IMR-90 (cell line): ENCODE results near the gene FBRS. TPM values are rescaled to one million over a fixed set of nuclear protein-coding genes. Genes with fewer than 3 reads are reported as not detected.

Experiments
- ATAC-seq: fragments of 200-7000 bp; cut with Tn5 transposase; 2 replicates; pipeline ENCODE4 v1.9.1; 2020; ENCODE audit warnings: low read depth, mild to moderate bottlenecking, moderate library complexity
- BruUV-seq: library from RNA; stranded (reverse); fragments of 400-500 nt; replicated peaks from 2 replicates; lab custom pipeline; 2021; lab: Mats Ljungman, UMichigan
- CTCF ChIA-PET: fragments of 300-600 bp; formaldehyde crosslinking; extraction: SDS; loops from one replicate; lab custom pipeline; 2021; ENCODE audit warnings: antibody characterized with exemption; lab: Yijun Ruan, JAX
- POLR2A ChIA-PET: fragments of 300-600 bp; sonication (Branson Sonifier 250); formaldehyde crosslinking; loops from one replicate; lab custom pipeline; 2022; ENCODE audit warnings: antibody characterized with exemption; ENCODE audit not compliant: unreplicated experiment; lab: Charles Lee
- DNase-seq: peaks from one replicate; pipeline ENCODE4 v3.0.0; 2013
- H2AFZ ChIP-seq: replicated peaks from 2 replicates; pipeline ENCODE3; 2013; ENCODE audit warnings: low read length, mild to moderate bottlenecking; ENCODE audit not compliant: poor library complexity
- H2AK5ac ChIP-seq: 2 replicates; pipeline ENCODE4 v1.6.1; 2013; ENCODE audit warnings: low read depth, low read length, inconsistent platforms
- H2AK9ac ChIP-seq: replicated peaks from 2 replicates; pipeline ENCODE3; 2013; ENCODE audit warnings: mild to moderate bottlenecking, low read depth, low read length, moderate library complexity; ENCODE audit not compliant: poor library complexity
- H2BK120ac ChIP-seq: 2 replicates; pipeline ENCODE4 v1.6.1; 2013; ENCODE audit warnings: low read depth, low read length, inconsistent platforms
- H2BK15ac ChIP-seq: 3 replicates; pipeline ENCODE4 v1.6.1; 2013; ENCODE audit warnings: low read depth, low read length, inconsistent platforms
- H2BK20ac ChIP-seq: 2 replicates; pipeline ENCODE4 v1.6.1; 2013; ENCODE audit warnings: low read depth, mild to moderate bottlenecking, inconsistent platforms, low read length, moderate library complexity
- H2BK5ac ChIP-seq: 2 replicates; pipeline ENCODE4 v1.6.1; 2013; ENCODE audit warnings: mild to moderate bottlenecking, low read depth, low read length, inconsistent platforms; ENCODE audit not compliant: poor library complexity, severe bottlenecking
- H3K14ac ChIP-seq: replicated peaks from 2 replicates; pipeline ENCODE4 v1.6.1; 2013; ENCODE audit warnings: low read depth, low read length, inconsistent platforms
- H3K18ac ChIP-seq: 2 replicates; pipeline ENCODE4 v1.6.1; 2013; ENCODE audit warnings: low read depth, low read length, control low read depth
- H3K23ac ChIP-seq: 2 replicates; pipeline ENCODE4 v1.6.1; 2013; ENCODE audit warnings: low read depth, low read length, inconsistent platforms
- H3K27ac ChIP-seq: 2 replicates; pipeline ENCODE4 v1.5.1; 2013; ENCODE audit warnings: mild to moderate bottlenecking, control low read depth, low read length; ENCODE audit not compliant: insufficient read depth
- H3K27me3 ChIP-seq: 2 replicates; pipeline ENCODE4 v1.6.1; 2013; ENCODE audit warnings: low read length; ENCODE audit not compliant: control insufficient read depth, insufficient read depth
- H3K36me3 ChIP-seq: 2 replicates; pipeline ENCODE4 v1.6.1; 2013; ENCODE audit warnings: low read length, mixed read lengths; ENCODE audit not compliant: control insufficient read depth, insufficient read depth
- H3K4ac ChIP-seq: 2 replicates; pipeline ENCODE4 v1.6.1; 2013; ENCODE audit warnings: low read depth, low read length, inconsistent platforms
- H3K4me1 ChIP-seq: 2 replicates; pipeline ENCODE4 v1.6.1; 2013; ENCODE audit warnings: low read length, mixed read lengths; ENCODE audit not compliant: control insufficient read depth, insufficient read depth
- H3K4me2 ChIP-seq: 2 replicates; pipeline ENCODE4 v1.6.1; 2013; ENCODE audit warnings: low read depth, mild to moderate bottlenecking, control low read depth, low read length, moderate library complexity
- H3K4me3 ChIP-seq: 2 replicates; pipeline ENCODE4 v1.5.1; 2013; ENCODE audit warnings: low read depth, mild to moderate bottlenecking, control low read depth, low read length, moderate library complexity; ENCODE audit not compliant: insufficient read depth
- H3K56ac ChIP-seq: 2 replicates; pipeline ENCODE4 v1.6.1; 2013; ENCODE audit warnings: low read length, inconsistent platforms; ENCODE audit not compliant: insufficient read depth; ENCODE audit errors: extremely low read depth
- H3K79me1 ChIP-seq, 2 experiments: 2 replicates each; pipeline ENCODE4 v1.6.1; 2013; ENCODE audit warnings: low read length in 2 of 2, inconsistent platforms in 1 of 2, low read depth in 1 of 2
- H3K9ac ChIP-seq: 2 replicates; pipeline ENCODE4 v1.6.1; 2013; ENCODE audit warnings: low read depth, low read length, control low read depth
- H3K9me1 ChIP-seq: 2 replicates; pipeline ENCODE4 v1.6.1; 2013; ENCODE audit warnings: low read length, inconsistent platforms; ENCODE audit not compliant: insufficient read depth
- H3K9me3 ChIP-seq: 2 replicates; pipeline ENCODE4 v1.6.1; 2013; ENCODE audit warnings: low read length; ENCODE audit not compliant: control insufficient read depth, insufficient read depth
- H4K20me1 ChIP-seq: 2 replicates; pipeline ENCODE4 v1.6.1; 2013; ENCODE audit warnings: low read length, inconsistent platforms; ENCODE audit not compliant: insufficient read depth
- H4K5ac ChIP-seq: 2 replicates; pipeline ENCODE4 v1.6.1; 2013; ENCODE audit warnings: mild to moderate bottlenecking, low read depth, low read length, control low read depth
- H4K8ac ChIP-seq, 2 experiments: 2 replicates each; pipeline ENCODE4 v1.6.1; 2013; ENCODE audit warnings: low read depth in 2 of 2, low read length in 2 of 2, control low read depth in 1 of 2, inconsistent platforms in 1 of 2
- H4K91ac ChIP-seq: 2 replicates; pipeline ENCODE4 v1.6.1; 2013; ENCODE audit warnings: low read depth, low read length, inconsistent platforms; ENCODE audit not compliant: insufficient read depth
- BHLHE40 ChIP-seq: fragments of 150-350 bp; IDR thresholded peaks from 2 replicates; pipeline ENCODE4 v1.6.1; 2016; ENCODE audit warnings: mild to moderate bottlenecking, low read depth, low read length
- CEBPB ChIP-seq: IDR thresholded peaks from 2 replicates; pipeline ENCODE4 v1.6.1; 2012; ENCODE audit warnings: low read depth, low read length, improper control_type of control experiment
- CHD1 ChIP-seq: IDR thresholded peaks from 2 replicates; pipeline ENCODE4 v1.6.1; 2012; ENCODE audit warnings: low read depth, low read length, improper control_type of control experiment
- MAFK ChIP-seq: IDR thresholded peaks from 2 replicates; pipeline ENCODE4 v1.6.1; 2012; ENCODE audit warnings: low read depth, low read length, improper control_type of control experiment
- MXI1 ChIP-seq: IDR thresholded peaks from 2 replicates; pipeline ENCODE4 v1.6.1; 2012; ENCODE audit warnings: low read depth, mild to moderate bottlenecking, low read length, moderate library complexity, borderline replicate concordance
- NFE2L2 ChIP-seq: fragments of 150-350 bp; IDR thresholded peaks from 2 replicates; pipeline ENCODE4 v1.6.1; 2016; ENCODE audit warnings: low read depth, mild to moderate bottlenecking, low read length
- RAD21 ChIP-seq: IDR thresholded peaks from 2 replicates; pipeline ENCODE4 v1.6.1; 2012; ENCODE audit warnings: low read length, improper control_type of control experiment
- WGBS, 2 experiments: methylation state at CpG; one replicate each; pipeline versions ENCODE4 v1.1.5 to v1.1.7; 2013; ENCODE audit warnings: missing lambda C conversion rate in 2 of 2; ENCODE audit not compliant: insufficient read length in 1 of 2; ENCODE audit errors: extremely low coverage in 2 of 2; 5-methylcytosine and 5-hydroxymethylcytosine counted together
- dilution Hi-C: fragments of 300-500 bp; cut with HindIII; formaldehyde crosslinking; loops from one replicate; pipeline ENCODE4 v1.14.3; 2018; ENCODE audit warnings: low sequenced_read_pairs; ENCODE audit not compliant: unreplicated experiment
- in situ Hi-C: fragments of 300-500 bp; cut with MboI; formaldehyde crosslinking; loops from 3 replicates; pipeline ENCODE4 v1.14.3; 2019; ENCODE audit warnings: low sequenced_read_pairs, inconsistent platforms, mixed read lengths
- intact Hi-C: fragments of 100-400 bp; cut with micrococcal nuclease; formaldehyde crosslinking; loops from 2 replicates; pipeline ENCODE4 v1.10.0; 2022
- polyA plus RNA-seq, 3 experiments: library from polyadenylated mRNA; depleted of rRNA; stranded (reverse); fragments of >200 nt; gene quantifications; 2 replicates each; pipeline ENCODE4 v1.2.3, GENCODE V29; 2012; ENCODE audit warnings: low replicate concordance in 1 of 3
- total RNA-seq: library from RNA; depleted of rRNA; stranded (reverse); fragments of >200 nt; gene quantifications from 2 replicates; pipeline ENCODE4 v1.2.3, GENCODE V29; 2012
- TF ChIP-seq, protein P1 (sequence below): fragments of 150-350 bp; IDR thresholded peaks from 2 replicates; pipeline ENCODE4 v1.6.1; 2017; ENCODE audit warnings: mild to moderate bottlenecking, antibody characterized with exemption, low read length, low read depth
- TF ChIP-seq, protein P2 (sequence below): conservative IDR thresholded peaks from 2 replicates; pipeline ENCODE4 v1.5.1; 2012; ENCODE audit warnings: mild to moderate bottlenecking, low read depth, low read length, improper control_type of control experiment
- TF ChIP-seq, protein P3 (sequence below): fragments of 150-350 bp; IDR thresholded peaks from 2 replicates; pipeline ENCODE4 v1.6.1; 2016; ENCODE audit warnings: low read depth, mild to moderate bottlenecking, low read length, moderate library complexity, borderline replicate concordance

FBRS gene
- total and polyA plus RNA-seq, 2 of the 4 experiments (the other 2 are of a cell fraction): 2.0 to 22.4 TPM

DNA sequence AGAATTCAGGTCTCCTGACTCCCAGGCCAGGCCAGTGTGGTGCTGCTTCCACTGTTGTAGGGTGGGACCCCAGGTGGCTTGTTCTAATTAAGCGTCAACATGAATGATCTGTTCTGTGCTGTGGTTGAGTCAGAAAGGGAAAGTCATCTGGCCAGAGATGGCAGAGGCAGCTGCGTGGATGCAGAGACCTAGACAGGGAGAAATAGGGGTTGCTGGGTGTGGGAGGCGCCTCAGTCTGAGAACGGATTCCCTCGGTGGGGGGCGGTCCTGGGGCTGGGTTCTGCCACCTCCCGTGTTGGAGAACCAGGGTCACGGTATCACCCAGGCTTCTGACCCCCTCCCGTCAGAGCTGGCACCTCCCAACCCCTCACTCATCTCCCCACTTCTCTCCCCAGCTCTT, 5.6 kb downstream of the FBRS start:
- in situ Hi-C loops (no loop called here), intact Hi-C loops (no loop called here), dilution Hi-C loops (no loop called here)
- no peak overlapping the region for H3K4me3 ChIP-seq
- no peak overlapping the region for H2AK5ac ChIP-seq
- no peak overlapping the region for H3K14ac ChIP-seq
- no peak overlapping the region for H2BK120ac ChIP-seq
- no peak overlapping the region for H2BK15ac ChIP-seq
- peaks cover 75% of the 10 kb centered on the region for H3K36me3 ChIP-seq
- POLR2A ChIA-PET: interaction anchor here (0.6 kb wide), 1 partner anchor 454 kb away, joined by 8 read pairs; the partner anchor contains the start of gene KAT8
- no peak overlapping the region for H3K27ac ChIP-seq
- H3K4me1 ChIP-seq: peaks cover 8% of the 10 kb centered on the region; the same call in 1 of the 2 replicates
- no peak overlapping the region for H2AK9ac ChIP-seq
- peaks cover 45 to 72% of the 10 kb centered on the region in 2 experiments for H3K79me1 ChIP-seq
- no peak overlapping the region for H4K91ac ChIP-seq
- CTCF ChIA-PET: no interaction called here
- no peak overlapping the region for H3K56ac ChIP-seq
- TF ChIP-seq, protein P1, sequence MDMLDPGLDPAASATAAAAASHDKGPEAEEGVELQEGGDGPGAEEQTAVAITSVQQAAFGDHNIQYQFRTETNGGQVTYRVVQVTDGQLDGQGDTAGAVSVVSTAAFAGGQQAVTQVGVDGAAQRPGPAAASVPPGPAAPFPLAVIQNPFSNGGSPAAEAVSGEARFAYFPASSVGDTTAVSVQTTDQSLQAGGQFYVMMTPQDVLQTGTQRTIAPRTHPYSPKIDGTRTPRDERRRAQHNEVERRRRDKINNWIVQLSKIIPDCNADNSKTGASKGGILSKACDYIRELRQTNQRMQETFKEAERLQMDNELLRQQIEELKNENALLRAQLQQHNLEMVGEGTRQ: no peak
- TF ChIP-seq, protein P2, sequence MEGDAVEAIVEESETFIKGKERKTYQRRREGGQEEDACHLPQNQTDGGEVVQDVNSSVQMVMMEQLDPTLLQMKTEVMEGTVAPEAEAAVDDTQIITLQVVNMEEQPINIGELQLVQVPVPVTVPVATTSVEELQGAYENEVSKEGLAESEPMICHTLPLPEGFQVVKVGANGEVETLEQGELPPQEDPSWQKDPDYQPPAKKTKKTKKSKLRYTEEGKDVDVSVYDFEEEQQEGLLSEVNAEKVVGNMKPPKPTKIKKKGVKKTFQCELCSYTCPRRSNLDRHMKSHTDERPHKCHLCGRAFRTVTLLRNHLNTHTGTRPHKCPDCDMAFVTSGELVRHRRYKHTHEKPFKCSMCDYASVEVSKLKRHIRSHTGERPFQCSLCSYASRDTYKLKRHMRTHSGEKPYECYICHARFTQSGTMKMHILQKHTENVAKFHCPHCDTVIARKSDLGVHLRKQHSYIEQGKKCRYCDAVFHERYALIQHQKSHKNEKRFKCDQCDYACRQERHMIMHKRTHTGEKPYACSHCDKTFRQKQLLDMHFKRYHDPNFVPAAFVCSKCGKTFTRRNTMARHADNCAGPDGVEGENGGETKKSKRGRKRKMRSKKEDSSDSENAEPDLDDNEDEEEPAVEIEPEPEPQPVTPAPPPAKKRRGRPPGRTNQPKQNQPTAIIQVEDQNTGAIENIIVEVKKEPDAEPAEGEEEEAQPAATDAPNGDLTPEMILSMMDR: no peak
- no peak for TF ChIP-seq MAFK
- no peak for TF ChIP-seq RAD21
- TF ChIP-seq CHD1: no peak
- no peak for TF ChIP-seq NFE2L2
- no peak for TF ChIP-seq BHLHE40
- TF ChIP-seq, protein P3, sequence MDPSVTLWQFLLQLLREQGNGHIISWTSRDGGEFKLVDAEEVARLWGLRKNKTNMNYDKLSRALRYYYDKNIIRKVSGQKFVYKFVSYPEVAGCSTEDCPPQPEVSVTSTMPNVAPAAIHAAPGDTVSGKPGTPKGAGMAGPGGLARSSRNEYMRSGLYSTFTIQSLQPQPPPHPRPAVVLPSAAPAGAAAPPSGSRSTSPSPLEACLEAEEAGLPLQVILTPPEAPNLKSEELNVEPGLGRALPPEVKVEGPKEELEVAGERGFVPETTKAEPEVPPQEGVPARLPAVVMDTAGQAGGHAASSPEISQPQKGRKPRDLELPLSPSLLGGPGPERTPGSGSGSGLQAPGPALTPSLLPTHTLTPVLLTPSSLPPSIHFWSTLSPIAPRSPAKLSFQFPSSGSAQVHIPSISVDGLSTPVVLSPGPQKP: no peak
- no peak for TF ChIP-seq CEBPB
- TF ChIP-seq MXI1: no peak
- peaks cover 10% of the 10 kb centered on the region; the same call in 1 of the 2 replicates for H3K9me1 ChIP-seq
- BruUV-seq: no TSS peak
- DNase-seq: no peak
- no peak for ATAC-seq
- H4K20me1 ChIP-seq: peaks cover 56% of the 10 kb centered on the region
- H2BK5ac ChIP-seq: no peak overlapping the region
- no peak overlapping the region for H2AFZ ChIP-seq
- no peaks in the 10 kb centered on the region for H3K27me3 ChIP-seq
- H3K23ac ChIP-seq: no peak overlapping the region; the same call in 1 of the 2 replicates
- H3K4ac ChIP-seq: no peak overlapping the region
- no peak overlapping the region for H4K5ac ChIP-seq
- no peak overlapping the region for H3K9ac ChIP-seq
- no peaks in the 10 kb centered on the region for H3K9me3 ChIP-seq
- H3K4me2 ChIP-seq: no peak overlapping the region
- WGBS, 2 experiments: 80% methylated on average over 1 of the region's 9 CpGs; no CpG with 5 or more reads in 1 of the 2 experiments
- H3K18ac ChIP-seq: no peak overlapping the region
- H2BK20ac ChIP-seq: no peak overlapping the region
- no peak overlapping the region for H4K8ac ChIP-seq
